GM12873 (cell line): ENCODE results near the gene AQP2.

Experiments used
- CTCF ChIP-seq: IDR thresholded peaks from 2 replicates; pipeline ENCODE4 v1.5.1; 2012; ENCODE audit warnings: low read depth, mild to moderate bottlenecking, moderate library complexity, low read length, control low read depth; ENCODE audit not compliant: insufficient read depth; ENCODE audit errors: missing control alignments

AQP2 gene

GRCh38 chr12:49934505-49934904 is 16.0 kb upstream of the AQP2 start:
- no peak for TF ChIP-seq CTCF

- TF ChIP-seq CTCF: no peak
Measured at GRCh38 chr12:49936925-49937324, 13.6 kb upstream of the AQP2 start.

- TF ChIP-seq CTCF: no peak
Measured at GRCh38 chr12:49937639-49938300, 12.8 kb upstream of the AQP2 start.

GRCh38 chr12:49939307-49939706 is 11.2 kb upstream of the AQP2 start:
- TF ChIP-seq CTCF: no peak

- no peak for TF ChIP-seq CTCF
Measured at GRCh38 chr12:49939707-49940106, 10.8 kb upstream of the AQP2 start.

- TF ChIP-seq CTCF: no peak
Measured at GRCh38 chr12:49941556-49942511, 8.7 kb upstream of the AQP2 start.

- TF ChIP-seq CTCF: no peak
Measured at GRCh38 chr12:49942512-49942893, 8.0 kb upstream of the AQP2 start.
